ENCODE measurements around the gene FAM156A. TPM values are rescaled to one million over a fixed set of nuclear protein-coding genes. Genes with fewer than 3 reads are reported as not detected.
"Not testable (repeated sequence)": the region's sequence is repeated elsewhere in the genome, so short reads cannot be mapped to it uniquely, and the experiment has no call there.

FAM156A gene
- polyA plus RNA-seq, 1 experiment: 24.0 TPM

GRCh38 chrX:52979993-52980392, 21.7 kb upstream of the FAM156A start:
- peak overlapping the region; percentile 82 for H3K27ac ChIP-seq (ENCODE audit: low read depth, low read length)
- no peak overlapping the region for H3K4me3 ChIP-seq (ENCODE audit: low read depth, low read length)
- ChIA-PET POLR2A (interaction anchor here (0.6 to 1.0 kb wide), 2 partner anchors 16 to 102 kb away, joined by 3 read pairs; partner anchors contain the start of gene TSPYL2), CTCF (interaction anchor here (3.5 kb wide), 1 partner anchor 10 kb away, joined by 22 read pairs; no protein-coding TSS in a partner anchor)
- TF ChIP-seq CTCF (IDR thresholded peaks at IDR 0.05; ENCODE audit: low read depth, low read length): no peak
- H3K9me3 ChIP-seq (ENCODE audit: control insufficient read depth, insufficient read depth, low read length): no peaks in the 10 kb centered on the region
- DNase-seq (ENCODE audit: low read depth, low spot score): no peak
- H3K27me3 ChIP-seq (ENCODE audit: control insufficient read depth, insufficient read depth, low read length): no peaks in the 10 kb centered on the region

GRCh38 chrX:52979568-52979967, 21.2 kb upstream of the FAM156A start:
- H3K27me3 ChIP-seq (ENCODE audit: control insufficient read depth, insufficient read depth, low read length): no peaks in the 10 kb centered on the region
- no peak for DNase-seq (ENCODE audit: low read depth, low spot score)
- ChIA-PET CTCF (interaction anchor here (3.5 kb wide), 1 partner anchor 10 kb away, joined by 22 read pairs; no protein-coding TSS in a partner anchor), POLR2A (no interaction called here)
- no peaks in the 10 kb centered on the region for H3K9me3 ChIP-seq (ENCODE audit: control insufficient read depth, insufficient read depth, low read length)
- no peak overlapping the region for H3K4me3 ChIP-seq (ENCODE audit: low read depth, low read length)
- TF ChIP-seq CTCF (IDR thresholded peaks at IDR 0.05; ENCODE audit: low read depth, low read length): no peak
- H3K27ac ChIP-seq (ENCODE audit: low read depth, low read length): no peak overlapping the region

- ChIA-PET CTCF (interaction anchor here (1.7 kb wide), 1 partner anchor 12 kb away, joined by 7 read pairs; no protein-coding TSS in a partner anchor), POLR2A (no interaction called here)
- Histone ChIP-seq H3K27me3 (ENCODE audit: control insufficient read depth, insufficient read depth, low read length) (no peaks in the 10 kb centered on the region), H3K4me3 (ENCODE audit: low read depth, low read length) (no peak overlapping the region), H3K27ac (ENCODE audit: low read depth, low read length) (no peak overlapping the region), H3K9me3 (ENCODE audit: control insufficient read depth, insufficient read depth, low read length) (no peaks in the 10 kb centered on the region)
- DNase-seq (ENCODE audit: low read depth, low spot score): no peak
- no peak for TF ChIP-seq CTCF (IDR thresholded peaks at IDR 0.05; ENCODE audit: low read depth, low read length)
Measured at GRCh38 chrX:52977953-52978352, 19.6 kb upstream of the FAM156A start.

- H3K27me3 ChIP-seq (ENCODE audit: control insufficient read depth, insufficient read depth, low read length); H3K4me3 ChIP-seq (ENCODE audit: low read depth, low read length); H3K9me3 ChIP-seq (ENCODE audit: control insufficient read depth, insufficient read depth, low read length); CTCF ChIA-PET; DNase-seq (ENCODE audit: low read depth, low spot score); H3K27ac ChIP-seq (ENCODE audit: low read depth, low read length): not testable (repeated sequence)
- POLR2A ChIA-PET: interaction anchor here (0.6 kb wide), 1 partner anchor 998 kb away, joined by 3 read pairs; no protein-coding TSS in a partner anchor
Measured at GRCh38 chrX:52975576-52975975, 17.3 kb upstream of the FAM156A start.

- POLR2A ChIA-PET; DNase-seq (ENCODE audit: low read depth, low spot score); CTCF ChIA-PET; H3K4me3 ChIP-seq (ENCODE audit: low read depth, low read length); H3K27ac ChIP-seq (ENCODE audit: low read depth, low read length); H3K27me3 ChIP-seq (ENCODE audit: control insufficient read depth, insufficient read depth, low read length); H3K9me3 ChIP-seq (ENCODE audit: control insufficient read depth, insufficient read depth, low read length): not testable (repeated sequence)
Measured at GRCh38 chrX:52974336-52974992, 16.1 kb upstream of the FAM156A start.

- DNase-seq (ENCODE audit: low read depth, low spot score); CTCF ChIA-PET; H3K9me3 ChIP-seq (ENCODE audit: control insufficient read depth, insufficient read depth, low read length); POLR2A ChIA-PET; H3K4me3 ChIP-seq (ENCODE audit: low read depth, low read length); H3K27me3 ChIP-seq (ENCODE audit: control insufficient read depth, insufficient read depth, low read length); H3K27ac ChIP-seq (ENCODE audit: low read depth, low read length): not testable (repeated sequence)
Measured at GRCh38 chrX:52967922-52968321, 9.6 kb upstream of the FAM156A start.

GRCh38 chrX:52966993-52967738, 8.8 kb upstream of the FAM156A start:
- H3K4me3 ChIP-seq (ENCODE audit: low read depth, low read length); H3K27ac ChIP-seq (ENCODE audit: low read depth, low read length); H3K9me3 ChIP-seq (ENCODE audit: control insufficient read depth, insufficient read depth, low read length); DNase-seq (ENCODE audit: low read depth, low spot score); H3K27me3 ChIP-seq (ENCODE audit: control insufficient read depth, insufficient read depth, low read length); CTCF ChIA-PET; POLR2A ChIA-PET: not testable (repeated sequence)

GRCh38 chrX:52958961-52959360, 643 bp upstream of the FAM156A start:
- H3K27me3 ChIP-seq (ENCODE audit: control insufficient read depth, insufficient read depth, low read length); H3K9me3 ChIP-seq (ENCODE audit: control insufficient read depth, insufficient read depth, low read length); POLR2A ChIA-PET; H3K4me3 ChIP-seq (ENCODE audit: low read depth, low read length); CTCF ChIA-PET; H3K27ac ChIP-seq (ENCODE audit: low read depth, low read length); DNase-seq (ENCODE audit: low read depth, low spot score): not testable (repeated sequence)

GRCh38 chrX:52949884-52950283, 8.4 kb downstream of the FAM156A start:
- H3K9me3 ChIP-seq (ENCODE audit: control insufficient read depth, insufficient read depth, low read length); POLR2A ChIA-PET; H3K27ac ChIP-seq (ENCODE audit: low read depth, low read length); H3K27me3 ChIP-seq (ENCODE audit: control insufficient read depth, insufficient read depth, low read length); CTCF ChIA-PET; DNase-seq (ENCODE audit: low read depth, low spot score); H3K4me3 ChIP-seq (ENCODE audit: low read depth, low read length): not testable (repeated sequence)
